ENCODE results near the gene NXN. TPM values are rescaled to one million over a fixed set of nuclear protein-coding genes. Genes with fewer than 3 reads are reported as not detected.

Gene NXN
- total and polyA plus RNA-seq, 2 donors (not counting 1 experiment from before 2014, with no cell fraction given) = 0.04 to 0.17 TPM

- H3K4me3 Mint-ChIP-seq = no peak overlapping the region
- H3K9me3 Mint-ChIP-seq (ENCODE audit: insufficient read depth) = no peaks in the 10 kb centered on the region
- no peak for TF ChIP-seq EZH2 (IDR thresholded peaks at IDR 0.05; ENCODE audit: borderline replicate concordance, insufficient read depth, low read depth, low read length, poor library complexity, severe bottlenecking)
- TF ChIP-seq CTCF (IDR thresholded peaks at IDR 0.05) = no peak
- CTCF ChIA-PET = interaction anchor here (1.2 kb wide), 1 partner anchor 14 kb away, joined by 3 read pairs; no protein-coding TSS in a partner anchor
- H3K4me1 Mint-ChIP-seq = no peaks in the 10 kb centered on the region
- no peak for ATAC-seq (ENCODE audit: low read depth)
- POLR2A ChIA-PET = no interaction called here
- H3K27me3 Mint-ChIP-seq = peaks cover 37% of the 10 kb centered on the region
- Histone ChIP-seq H3K4me1 (ENCODE audit: control insufficient read depth in 2 of 2, insufficient read depth in 2 of 2, low read length in 2 of 2) (no peaks in the 10 kb centered on the region), H3K27me3 (replicated peaks in 1 of 4; ENCODE audit: control extremely low read depth in 1 of 4, control insufficient read depth in 3 of 4, insufficient read depth in 4 of 4, low read length in 3 of 4) (peaks cover 0 to 6% (median 0%) of the 10 kb centered on the region in 4 experiments), H3K27ac (ENCODE audit: low read length in 2 of 2) (no peak overlapping the region), H3K36me3 (replicated peaks in 1 of 2; ENCODE audit: control extremely low read depth in 1 of 2, control insufficient read depth in 1 of 2, extremely low read depth in 1 of 2, insufficient read depth in 2 of 2, low read length in 1 of 2) (no peaks in the 10 kb centered on the region), H3K79me2 (ENCODE audit: control insufficient read depth, insufficient read depth, low read length) (no peaks in the 10 kb centered on the region), H3K4me2 (replicated peaks; ENCODE audit: low read depth, low read length, poor library complexity, severe bottlenecking) (no peak overlapping the region), H2AFZ (ENCODE audit: insufficient read depth, low read depth, low read length, poor library complexity, severe bottlenecking) (no peak overlapping the region), H3K9ac (ENCODE audit: low read length) (no peak overlapping the region), H3K9me3 (ENCODE audit: control extremely low read depth in 1 of 3, control insufficient read depth in 2 of 3, insufficient read depth in 1 of 3, low read length in 2 of 3) (no peaks in the 10 kb centered on the region), H4K20me1 (ENCODE audit: control insufficient read depth, insufficient read depth, low read length, poor library complexity, severe bottlenecking) (no peaks in the 10 kb centered on the region), H3K4me3 (ENCODE audit: control extremely low read depth in 1 of 5, extremely low read depth in 1 of 5, insufficient read depth in 1 of 5, low read depth in 2 of 5, low read length in 4 of 5) (no peak overlapping the region)
- 98% methylated on average over 5 of the region's 9 CpGs for WGBS (ENCODE audit: insufficient coverage)
- intact Hi-C loops (cut with micrococcal nuclease) = no loop called here
- no peak overlapping the region for H3K27ac Mint-ChIP-seq
- no peak for DNase-seq
Observed at GRCh38 chr17:967122-967521, 12.5 kb downstream of the NXN start.

GRCh38 chr17:965311-965989, 14.1 kb downstream of the NXN start:
- intact Hi-C loops (cut with micrococcal nuclease) = no loop called here
- H2AFZ ChIP-seq (ENCODE audit: insufficient read depth, low read depth, low read length, poor library complexity, severe bottlenecking) = no peak overlapping the region
- WGBS (ENCODE audit: insufficient coverage) = 74% methylated on average over 7 of the region's 12 CpGs
- no peaks in the 10 kb centered on the region for H3K4me1 ChIP-seq (ENCODE audit: control insufficient read depth in 2 of 2, insufficient read depth in 2 of 2, low read length in 2 of 2)
- no peaks in the 10 kb centered on the region for H3K36me3 ChIP-seq (replicated peaks in 1 of 2; ENCODE audit: control extremely low read depth in 1 of 2, control insufficient read depth in 1 of 2, extremely low read depth in 1 of 2, insufficient read depth in 2 of 2, low read length in 1 of 2)
- H3K4me3 ChIP-seq (ENCODE audit: control extremely low read depth in 1 of 5, extremely low read depth in 1 of 5, insufficient read depth in 1 of 5, low read depth in 2 of 5, low read length in 4 of 5) = no peak overlapping the region
- ChIA-PET POLR2A (no interaction called here), CTCF (interaction anchor here (0.8 kb wide), 1 partner anchor 12 kb away, joined by 3 read pairs; no protein-coding TSS in a partner anchor)
- Mint-ChIP-seq H3K4me1 (no peaks in the 10 kb centered on the region), H3K27ac (no peak overlapping the region), H3K9me3 (ENCODE audit: insufficient read depth) (no peaks in the 10 kb centered on the region), H3K4me3 (no peak overlapping the region), H3K27me3 (peaks cover 38% of the 10 kb centered on the region)
- no peaks in the 10 kb centered on the region for H3K9me3 ChIP-seq (ENCODE audit: control extremely low read depth in 1 of 3, control insufficient read depth in 2 of 3, insufficient read depth in 1 of 3, low read length in 2 of 3)
- no peak overlapping the region for H3K4me2 ChIP-seq (replicated peaks; ENCODE audit: low read depth, low read length, poor library complexity, severe bottlenecking)
- H4K20me1 ChIP-seq (ENCODE audit: control insufficient read depth, insufficient read depth, low read length, poor library complexity, severe bottlenecking) = no peaks in the 10 kb centered on the region
- H3K27ac ChIP-seq (ENCODE audit: low read length in 2 of 2) = no peak overlapping the region
- peaks cover 0 to 6% (median 0%) of the 10 kb centered on the region in 4 experiments for H3K27me3 ChIP-seq (replicated peaks in 1 of 4; ENCODE audit: control extremely low read depth in 1 of 4, control insufficient read depth in 3 of 4, insufficient read depth in 4 of 4, low read length in 3 of 4)
- TF ChIP-seq EZH2 (IDR thresholded peaks at IDR 0.05; ENCODE audit: borderline replicate concordance, insufficient read depth, low read depth, low read length, poor library complexity, severe bottlenecking) = no peak
- no peak for TF ChIP-seq CTCF (IDR thresholded peaks at IDR 0.05)
- H3K79me2 ChIP-seq (ENCODE audit: control insufficient read depth, insufficient read depth, low read length) = no peaks in the 10 kb centered on the region
- DNase-seq = no peak
- ATAC-seq (ENCODE audit: low read depth) = no peak
- no peak overlapping the region for H3K9ac ChIP-seq (ENCODE audit: low read length)

All from B cell (primary cell).